ENCODE measurements around the gene WWOX.

DNA sequence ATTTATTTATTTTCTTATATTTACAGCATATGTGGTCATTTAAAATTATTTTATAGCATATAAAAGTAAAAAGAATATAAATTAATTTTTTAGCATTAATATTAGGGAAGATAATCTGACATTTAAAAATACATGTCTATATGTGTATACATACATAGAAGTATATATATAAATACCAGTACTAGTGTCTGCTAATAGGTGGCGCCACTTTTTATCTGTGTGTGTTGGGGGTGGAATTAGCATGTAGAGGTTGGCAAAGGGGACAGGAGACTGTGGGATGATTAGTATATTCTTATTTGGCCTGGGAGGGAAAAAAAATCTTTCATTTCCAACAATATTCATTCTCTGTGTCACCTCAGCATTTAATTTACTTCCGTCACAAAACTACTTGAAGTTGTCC lies 359.1 kb downstream of the WWOX start:
- TF ChIP-seq ZNF274 (IDR thresholded peaks at IDR 0.05; ENCODE audit: low read depth, low read length), result no peak
- no peak for TF ChIP-seq YY1 (IDR thresholded peaks at IDR 0.05; ENCODE audit: insufficient read depth, insufficient read length)

Data from NT2/D1 (cell line).